GM21447 (cell line): ENCODE measurements around the gene DAGLB.

Experiments used
- ATAC-seq: cut with Tn5 transposase; IDR thresholded peaks from one replicate; pipeline ENCODE4 v1.9.1; 2021; ENCODE audit not compliant: unreplicated experiment

Gene DAGLB, protein sequence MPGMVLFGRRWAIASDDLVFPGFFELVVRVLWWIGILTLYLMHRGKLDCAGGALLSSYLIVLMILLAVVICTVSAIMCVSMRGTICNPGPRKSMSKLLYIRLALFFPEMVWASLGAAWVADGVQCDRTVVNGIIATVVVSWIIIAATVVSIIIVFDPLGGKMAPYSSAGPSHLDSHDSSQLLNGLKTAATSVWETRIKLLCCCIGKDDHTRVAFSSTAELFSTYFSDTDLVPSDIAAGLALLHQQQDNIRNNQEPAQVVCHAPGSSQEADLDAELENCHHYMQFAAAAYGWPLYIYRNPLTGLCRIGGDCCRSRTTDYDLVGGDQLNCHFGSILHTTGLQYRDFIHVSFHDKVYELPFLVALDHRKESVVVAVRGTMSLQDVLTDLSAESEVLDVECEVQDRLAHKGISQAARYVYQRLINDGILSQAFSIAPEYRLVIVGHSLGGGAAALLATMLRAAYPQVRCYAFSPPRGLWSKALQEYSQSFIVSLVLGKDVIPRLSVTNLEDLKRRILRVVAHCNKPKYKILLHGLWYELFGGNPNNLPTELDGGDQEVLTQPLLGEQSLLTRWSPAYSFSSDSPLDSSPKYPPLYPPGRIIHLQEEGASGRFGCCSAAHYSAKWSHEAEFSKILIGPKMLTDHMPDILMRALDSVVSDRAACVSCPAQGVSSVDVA

DNA sequence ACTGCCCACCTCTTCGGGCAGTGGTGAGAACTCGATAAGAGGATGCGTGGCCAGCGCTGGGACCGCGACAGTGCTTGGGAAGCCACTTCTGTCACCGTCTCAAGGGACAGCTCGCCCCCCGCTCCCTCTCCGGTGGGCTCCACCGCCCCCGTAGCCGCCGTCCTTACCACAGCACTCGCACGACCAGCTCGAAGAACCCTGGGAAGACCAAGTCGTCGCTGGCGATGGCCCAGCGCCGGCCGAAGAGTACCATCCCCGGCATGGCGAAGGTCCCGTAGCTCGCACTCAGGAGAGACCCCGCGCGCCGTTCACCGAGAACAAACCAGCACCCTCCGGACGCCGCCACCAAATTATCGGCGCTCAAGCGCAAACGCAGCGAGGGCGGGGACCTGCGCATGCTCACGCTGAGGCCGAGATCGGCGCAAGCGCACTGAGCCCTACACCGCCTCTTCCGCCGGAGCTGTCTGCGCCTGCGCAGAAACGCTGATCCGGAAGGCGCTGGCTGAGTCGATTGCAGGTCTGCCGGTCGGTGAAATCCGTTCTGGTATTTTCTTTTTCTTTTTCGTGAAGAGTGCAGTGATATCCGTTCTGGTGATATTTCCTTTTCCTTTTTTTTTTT lies at the start of gene DAGLB:
Gene DAGLB (minus strand): TSS at position 374 of the 619 bp plus-strand sequence. CDS start 112 bp downstream, at position 262.
- peak; percentile 72 for ATAC-seq

DNA sequence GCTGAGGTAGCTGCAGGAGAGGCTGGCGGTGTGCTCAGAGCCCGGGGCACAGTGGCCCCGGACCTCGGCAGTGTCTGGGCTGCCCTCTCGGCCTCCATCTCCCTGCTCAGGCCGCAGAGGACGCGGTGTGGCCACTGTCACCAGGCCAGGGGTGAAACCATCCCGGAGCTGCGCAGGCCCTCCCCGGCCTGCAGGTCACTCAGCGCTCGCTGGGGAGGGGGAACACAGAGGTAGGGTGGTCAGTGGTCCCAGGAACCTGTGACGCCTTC lies 49.8 kb upstream of the DAGLB start:
- ATAC-seq: no peak

DNA sequence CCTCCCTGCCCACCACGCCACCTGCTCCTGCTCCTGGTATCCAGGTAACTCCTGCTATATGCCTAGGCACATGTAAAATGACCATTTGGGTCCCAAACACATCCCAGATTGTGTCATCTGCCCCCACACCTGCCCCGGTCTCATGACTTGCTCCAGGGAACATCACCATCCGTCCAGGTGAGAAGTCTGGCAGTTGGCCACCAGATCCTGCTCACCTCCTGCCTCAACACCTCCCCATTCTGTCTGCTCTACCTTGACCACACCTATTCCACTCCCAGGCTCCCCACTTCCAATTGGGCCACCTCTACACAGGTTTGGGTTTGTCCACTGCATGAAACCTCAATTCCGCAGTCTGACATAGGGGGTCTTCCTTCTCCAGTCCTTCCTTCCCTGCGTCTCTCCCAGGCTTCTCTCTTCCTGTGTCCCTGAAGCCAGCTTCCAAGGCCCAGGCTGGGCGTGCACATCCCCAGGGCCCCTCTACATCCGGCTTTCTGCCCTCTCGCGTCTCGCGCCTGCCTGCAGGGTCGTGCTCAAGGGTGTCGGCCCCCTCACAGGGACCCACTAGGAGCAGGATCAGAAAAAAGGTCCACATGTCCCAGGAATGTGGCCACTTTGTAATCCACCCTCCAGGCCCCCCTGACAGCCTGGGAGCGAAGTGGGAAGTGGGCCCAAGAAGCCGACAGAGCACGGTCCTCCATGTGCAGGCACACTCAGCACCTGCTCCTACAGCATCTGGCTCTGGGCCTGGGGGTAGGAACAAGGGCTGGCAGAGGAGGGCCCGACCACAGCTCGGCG lies 49.3 kb upstream of the DAGLB start:
- no peak for ATAC-seq

DNA sequence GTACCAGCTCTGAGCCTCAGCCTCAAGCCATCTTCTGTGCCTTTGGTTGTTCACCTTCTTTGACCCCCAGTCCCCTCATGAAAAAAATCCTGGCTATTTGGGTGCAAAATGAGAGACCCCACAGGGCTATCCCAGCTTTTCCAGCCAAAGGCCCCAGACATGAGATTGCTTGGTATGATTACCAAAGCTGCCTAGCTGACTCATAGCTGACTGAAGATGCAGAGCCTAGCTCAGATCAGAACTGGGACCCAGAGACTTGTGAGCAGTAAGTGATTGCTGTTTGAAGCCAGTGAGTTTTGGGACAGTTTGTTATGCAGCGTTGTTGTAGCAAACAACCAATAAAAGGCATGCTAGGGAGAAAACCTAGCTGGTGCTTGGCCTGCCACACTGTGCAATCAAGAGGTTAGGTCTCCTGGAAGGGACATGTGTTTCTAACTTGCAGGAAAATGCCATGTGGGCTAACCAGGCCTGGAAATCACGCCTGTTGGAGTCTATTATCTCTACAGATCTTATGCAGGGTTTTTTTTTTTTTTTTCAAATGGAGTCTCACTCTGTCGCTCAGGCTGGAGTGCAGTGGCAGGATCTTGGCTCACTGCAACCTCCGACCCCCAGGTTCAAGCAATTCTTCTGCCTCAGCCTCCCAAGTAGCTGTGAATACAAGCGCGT lies 48.0 kb upstream of the DAGLB start:
- no peak for ATAC-seq

DNA sequence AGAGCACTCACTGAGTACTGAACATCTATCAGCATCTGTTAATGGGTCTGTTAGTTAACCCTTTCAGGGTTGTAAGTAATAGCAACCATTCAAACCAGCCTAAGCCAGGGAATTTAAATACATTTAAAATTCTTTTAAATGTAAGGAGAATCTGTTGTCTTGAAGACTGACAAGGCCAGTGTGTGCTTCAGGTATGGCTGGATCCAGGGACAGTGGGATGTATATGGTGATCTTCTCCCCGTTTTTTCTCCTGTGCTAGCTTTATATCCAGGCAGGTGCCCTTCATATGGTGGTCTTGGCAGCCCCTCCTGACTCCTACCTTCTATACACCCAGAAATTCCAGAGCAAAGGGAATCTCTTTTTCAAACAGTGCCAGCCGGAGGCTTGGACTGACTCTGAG lies 46.6 kb upstream of the DAGLB start:
- no peak for ATAC-seq

DNA sequence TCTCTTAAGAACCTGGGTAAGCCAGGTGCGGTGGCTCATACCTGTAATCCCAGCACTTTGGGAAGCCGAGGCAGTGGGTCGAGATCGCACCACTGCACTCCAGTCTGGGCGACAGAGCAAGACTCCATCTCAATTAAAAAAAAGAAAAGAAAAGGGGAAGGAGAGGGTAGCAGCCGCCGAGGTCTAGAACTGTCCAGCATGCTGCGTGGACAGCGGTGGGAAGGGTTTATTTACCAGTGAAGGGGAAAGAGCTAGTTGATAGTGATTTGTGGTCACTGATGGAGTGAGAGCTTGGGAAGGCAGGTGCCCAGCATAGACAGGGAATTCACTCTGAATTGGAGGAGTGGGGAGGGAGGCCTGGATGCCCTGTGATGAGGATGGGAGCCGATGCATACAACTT lies 43.4 kb upstream of the DAGLB start:
- no peak for ATAC-seq

DNA sequence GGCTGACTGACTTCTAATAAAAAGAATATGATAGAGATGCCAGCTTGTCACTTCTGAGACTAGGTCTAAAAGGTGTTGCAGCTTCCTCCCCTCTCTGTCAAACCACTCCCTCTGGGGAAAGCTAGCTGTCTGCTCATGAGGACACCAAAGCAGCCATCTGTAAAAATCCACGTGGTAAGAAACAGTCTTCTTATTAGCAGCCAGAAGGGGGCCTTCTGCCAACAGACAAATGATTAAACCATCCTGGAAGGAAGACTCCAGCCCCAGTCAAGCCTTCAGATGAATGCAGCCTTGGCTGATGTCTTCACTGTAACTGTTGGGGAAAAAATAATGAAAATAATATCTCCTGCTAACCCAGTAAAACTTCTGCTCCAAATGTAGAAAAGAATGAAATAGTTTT lies 41.9 kb upstream of the DAGLB start:
- ATAC-seq: no peak

DNA sequence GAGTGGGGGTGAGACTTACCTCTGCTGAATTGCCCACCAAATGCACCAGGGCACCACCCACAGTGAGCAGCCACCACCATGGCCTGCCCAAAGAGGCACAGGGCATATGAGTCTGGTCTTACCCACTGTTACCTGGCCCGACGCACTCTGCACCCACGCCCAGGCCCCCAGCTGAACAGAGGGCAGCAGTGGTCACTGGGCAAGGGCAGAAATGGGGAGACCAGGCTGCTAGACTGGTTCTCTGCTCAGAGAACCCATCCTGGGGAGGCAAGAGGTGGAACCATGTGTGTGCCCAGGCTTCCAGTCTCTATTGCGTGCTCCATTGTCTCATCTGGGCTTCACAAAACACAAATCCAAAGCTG lies 39.4 kb upstream of the DAGLB start:
- no peak for ATAC-seq

DNA sequence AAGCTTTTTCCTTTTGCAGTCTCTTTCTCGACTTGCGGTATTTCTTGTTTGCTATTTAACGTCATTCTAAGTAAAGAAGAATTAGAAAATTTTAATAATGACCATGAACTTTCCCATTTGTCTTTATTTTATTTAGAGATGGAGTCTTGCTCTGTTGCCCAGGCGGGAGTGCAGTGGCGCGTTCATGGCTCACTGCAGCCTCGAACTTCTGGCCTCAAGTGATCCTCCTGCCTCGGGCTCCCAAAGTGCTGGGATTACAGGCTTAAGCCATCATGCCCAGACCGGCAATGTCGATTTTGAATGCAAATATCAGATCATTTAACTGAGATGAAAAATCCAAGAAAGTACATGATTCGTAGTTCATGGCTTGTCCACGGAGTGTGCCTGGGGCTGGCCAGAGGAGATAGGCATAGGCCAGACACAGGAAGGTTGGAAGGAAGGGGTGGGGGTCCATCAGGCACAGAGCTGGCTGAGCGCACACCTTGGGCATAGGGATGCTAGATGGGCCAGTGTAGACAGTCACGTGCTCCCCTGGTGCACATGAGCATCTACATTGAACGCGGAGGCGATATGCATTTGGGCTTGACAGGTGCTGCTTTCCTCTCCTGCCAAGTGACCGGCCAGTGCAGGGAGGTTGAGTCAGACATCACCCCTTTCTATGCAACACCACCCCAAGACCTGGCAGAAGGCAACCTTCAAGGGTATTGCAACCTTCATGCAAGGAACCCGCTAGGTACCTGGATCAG lies 38.9 kb upstream of the DAGLB start:
- no peak for ATAC-seq

DNA sequence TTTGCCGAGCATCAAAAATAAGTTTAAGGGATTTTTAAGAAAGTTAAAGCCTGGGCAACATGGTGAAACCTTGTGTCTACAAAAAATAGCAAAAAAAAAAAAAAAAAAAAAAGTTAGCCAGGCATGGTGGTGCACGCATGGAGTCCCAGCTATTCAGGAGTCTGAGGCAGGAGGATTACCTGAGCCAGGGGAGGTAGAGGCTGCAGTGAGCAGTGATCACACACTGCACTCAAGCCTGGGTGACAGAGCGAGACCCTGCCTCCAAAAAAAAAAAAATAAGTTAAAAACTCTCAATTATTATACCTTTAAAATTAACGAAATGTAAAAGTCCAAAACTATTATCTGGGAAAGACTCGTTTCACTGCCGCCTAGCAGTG lies 35.0 kb upstream of the DAGLB start:
- no peak for ATAC-seq

DNA sequence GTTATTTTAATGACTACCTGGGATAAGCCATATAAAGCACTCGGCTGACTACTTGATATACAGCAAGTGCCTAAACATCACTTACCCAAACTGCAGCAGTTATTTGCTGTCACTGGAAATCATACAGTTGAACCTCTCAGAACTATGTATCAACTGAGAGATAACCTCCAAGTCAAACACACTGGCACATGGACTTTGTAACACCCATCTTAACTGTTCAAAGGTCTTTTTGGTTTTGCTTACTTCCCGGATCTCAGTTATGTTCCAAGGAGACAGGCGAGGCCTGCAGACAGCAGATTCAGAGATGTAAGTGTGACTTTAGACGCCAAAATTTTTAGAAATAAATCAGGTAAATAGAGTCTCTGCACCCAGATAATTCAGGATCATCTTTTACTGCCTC lies 34.6 kb upstream of the DAGLB start:
- ATAC-seq: no peak

DNA sequence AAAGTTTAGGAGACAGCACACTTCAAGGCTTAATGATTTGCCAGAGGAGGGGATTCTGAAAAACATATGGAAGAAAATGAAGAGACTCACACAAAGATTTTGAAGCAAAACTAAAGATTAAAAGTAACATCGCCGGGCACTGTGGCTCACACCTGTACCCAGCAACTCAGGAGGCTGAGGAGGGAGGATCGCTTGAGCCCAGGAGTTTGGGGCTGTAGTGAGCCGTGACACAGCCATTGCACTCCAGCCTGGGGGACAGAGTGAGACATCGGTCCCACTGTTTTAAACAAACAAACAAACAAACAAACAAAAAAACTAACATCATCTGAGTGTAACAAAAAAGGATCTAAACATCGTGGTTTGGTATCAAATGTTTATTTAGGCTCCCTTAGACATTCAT lies 33.7 kb upstream of the DAGLB start:
- ATAC-seq: no peak

DNA sequence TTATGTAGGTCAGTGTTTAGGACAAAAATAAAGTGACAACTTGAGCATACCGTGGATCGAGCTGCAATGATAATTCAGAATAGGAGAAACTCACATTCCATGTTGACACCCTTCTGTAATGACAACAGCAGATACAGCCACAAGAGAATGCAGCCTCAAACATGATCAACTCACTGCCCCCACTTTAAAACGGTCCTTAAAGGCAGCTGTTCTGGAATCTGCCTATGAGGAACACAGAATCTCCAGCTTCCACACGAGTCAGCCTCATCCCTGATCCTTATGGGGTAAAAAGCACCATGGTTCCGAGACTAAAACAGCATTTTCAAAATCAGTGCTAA lies 32.5 kb upstream of the DAGLB start:
- no peak for ATAC-seq

DNA sequence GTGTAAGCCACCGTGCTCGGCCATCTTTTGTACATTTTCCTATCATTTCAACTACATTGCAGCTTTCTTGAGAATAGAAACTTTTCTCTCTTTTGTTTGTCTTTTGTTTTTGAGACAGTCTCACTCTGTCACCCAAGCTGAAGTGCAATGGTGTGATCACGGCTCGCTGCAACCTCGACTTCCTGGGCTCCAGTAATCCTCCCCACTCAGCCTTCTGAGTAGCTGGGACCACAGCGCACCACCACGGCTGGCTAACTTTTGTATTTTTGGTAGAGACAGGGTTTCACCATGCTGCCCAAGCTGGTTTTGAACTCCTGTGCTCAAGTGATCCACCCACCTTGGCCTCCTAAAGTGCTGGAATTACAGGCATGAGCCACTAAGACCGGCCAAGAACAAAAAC lies 31.3 kb upstream of the DAGLB start:
- no peak for ATAC-seq

DNA sequence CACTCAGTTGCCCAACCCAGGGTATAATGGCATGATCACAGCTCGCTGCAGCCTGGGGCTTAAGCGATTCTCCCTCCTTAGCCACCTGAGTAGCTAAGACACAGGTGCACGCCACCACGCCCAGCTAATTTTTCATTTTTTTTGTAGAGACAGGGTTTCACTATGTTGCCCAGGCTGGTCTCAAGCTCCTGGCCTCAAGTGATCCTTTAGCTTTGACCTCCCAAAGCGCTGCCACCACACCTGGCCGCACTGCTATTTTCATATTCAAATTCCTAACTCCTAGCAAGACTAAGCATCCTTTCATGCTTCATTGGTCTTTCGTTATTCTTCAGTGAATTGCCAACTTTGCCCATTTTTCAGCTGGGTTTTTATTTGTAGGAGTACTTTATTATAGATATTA lies 30.4 kb upstream of the DAGLB start:
- ATAC-seq: no peak

DNA sequence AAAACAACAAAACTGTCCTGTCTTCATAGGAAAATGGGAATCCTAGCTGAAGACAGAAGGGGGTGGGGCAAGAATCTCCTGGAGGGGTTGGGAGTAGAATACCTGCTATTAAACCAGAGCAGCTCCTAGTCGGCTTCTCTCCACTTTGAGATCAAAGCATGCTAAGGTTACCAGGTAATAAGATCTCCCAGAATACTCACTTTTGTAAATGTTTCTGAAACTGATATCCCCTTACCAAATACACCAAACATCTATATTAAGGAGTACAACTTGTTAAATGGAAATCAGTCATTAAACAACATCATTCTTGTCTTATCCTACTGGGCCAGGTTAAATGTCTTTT lies 29.5 kb upstream of the DAGLB start:
- ATAC-seq: no peak

DNA sequence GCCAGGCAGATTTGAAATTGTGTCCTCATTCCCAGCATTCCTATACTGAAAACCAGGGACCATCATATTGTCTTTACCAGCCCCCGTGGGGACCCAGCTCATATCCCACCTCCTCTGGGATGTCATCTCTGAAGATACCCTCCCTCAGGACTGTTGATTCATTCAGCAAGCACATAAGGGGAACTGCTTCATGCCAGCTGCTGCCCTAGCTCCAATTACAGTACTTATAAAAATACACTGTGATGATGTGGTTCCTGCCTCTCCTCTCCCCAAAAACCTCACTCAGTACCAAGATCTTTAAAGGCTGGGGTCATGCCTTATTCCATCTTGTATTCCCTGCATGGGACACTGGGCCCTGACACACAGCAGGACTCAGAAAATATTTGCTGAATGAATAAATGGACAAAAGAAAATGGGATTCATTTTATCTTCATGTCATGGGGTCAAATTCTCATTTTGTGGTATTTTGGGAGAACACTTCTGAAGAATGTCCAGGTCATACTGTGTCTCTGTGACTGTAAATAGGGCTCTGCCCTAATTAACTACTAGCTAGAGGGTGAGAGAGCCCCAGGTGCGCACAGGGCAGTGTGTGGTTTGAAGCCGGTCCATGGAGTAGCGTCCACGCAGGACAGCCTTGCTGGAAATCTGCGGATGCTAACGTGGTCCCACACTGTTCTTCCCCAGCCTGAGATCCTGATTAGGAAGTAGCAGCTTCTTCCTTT lies 29.0 kb upstream of the DAGLB start:
- no peak for ATAC-seq

DNA sequence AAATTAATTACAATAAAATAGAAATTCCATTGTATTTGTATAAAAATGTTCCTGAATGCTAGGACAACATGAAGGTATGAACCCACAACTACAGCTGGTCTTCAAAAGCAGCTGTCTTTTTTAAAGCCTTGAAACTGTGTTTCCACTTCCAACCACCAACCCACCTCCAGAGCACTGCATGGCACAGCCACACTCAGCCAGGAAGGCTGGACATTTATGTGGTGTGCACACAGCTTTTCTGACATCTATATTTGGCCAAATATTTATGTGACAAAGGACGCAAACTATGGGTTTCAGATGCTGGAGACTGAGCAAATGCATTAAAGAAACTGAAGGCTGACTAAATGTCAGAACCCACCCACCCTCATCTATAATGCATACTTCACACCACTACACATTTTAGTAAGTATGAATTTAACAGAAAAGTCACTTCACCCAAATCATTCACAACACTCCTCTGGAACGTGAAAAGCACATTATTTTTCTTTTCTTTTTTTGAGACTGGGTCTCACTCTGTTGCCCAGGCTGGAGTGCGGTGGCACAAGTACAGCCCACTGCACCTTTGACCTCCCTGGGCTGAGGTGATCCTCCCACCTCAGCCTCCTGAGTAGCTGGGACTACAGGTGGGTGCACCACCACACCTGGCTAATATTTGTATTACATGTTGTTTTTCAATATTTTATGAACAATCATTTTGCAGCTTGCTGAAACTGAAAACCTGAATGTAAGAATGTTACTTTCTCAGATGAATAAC lies 27.9 kb upstream of the DAGLB start:
- no peak for ATAC-seq

DNA sequence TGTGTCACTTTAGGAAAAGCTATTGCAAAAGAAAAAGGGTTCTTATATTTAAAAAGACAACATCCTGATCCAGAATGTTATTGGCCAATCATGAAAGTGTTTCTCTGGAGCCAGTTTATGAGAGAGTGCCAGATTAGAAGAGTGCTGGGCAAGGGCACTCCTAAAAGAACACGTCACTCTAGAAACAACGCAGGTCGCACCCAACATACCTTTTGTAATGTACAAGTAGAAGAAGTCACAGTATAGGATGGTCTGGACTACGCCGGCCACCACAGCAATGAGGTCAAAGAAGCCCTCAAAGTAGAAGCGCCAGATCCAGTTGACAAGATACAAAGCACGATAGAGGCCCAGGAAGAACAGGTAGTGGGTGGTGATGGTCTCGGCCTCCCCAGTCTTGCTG lies 18.1 kb upstream of the DAGLB start:
- ATAC-seq: no peak
